ENCODE results near the gene MOXD1. TPM values are rescaled to one million over a fixed set of nuclear protein-coding genes. Genes with fewer than 3 reads are reported as not detected.

The MOXD1 gene
- total and polyA plus RNA-seq, 2 of the 8 experiments (the other 6 are each of a cell fraction or from before 2014, with no cell fraction given): 1.6 to 3.5 TPM

- TF ChIP-seq MAFK (IDR thresholded peaks at IDR 0.05; ENCODE audit: low read depth, low read length) (no peak), EGR1 (IDR thresholded peaks at IDR 0.05; ENCODE audit: borderline replicate concordance, low read depth, low read length) (no peak), KDM1A (IDR thresholded peaks at IDR 0.05; ENCODE audit: borderline replicate concordance, low read length) (no peak), NRF1 (IDR thresholded peaks at IDR 0.05; ENCODE audit: low read depth, low read length) (no peak), POLR2AphosphoS5 (IDR thresholded peaks at IDR 0.05; ENCODE audit: low read depth, low read length) (no peak), POU5F1 (IDR thresholded peaks at IDR 0.05; ENCODE audit: low read depth, low read length) (no peak)
- TF ChIP-seq, protein P1, sequence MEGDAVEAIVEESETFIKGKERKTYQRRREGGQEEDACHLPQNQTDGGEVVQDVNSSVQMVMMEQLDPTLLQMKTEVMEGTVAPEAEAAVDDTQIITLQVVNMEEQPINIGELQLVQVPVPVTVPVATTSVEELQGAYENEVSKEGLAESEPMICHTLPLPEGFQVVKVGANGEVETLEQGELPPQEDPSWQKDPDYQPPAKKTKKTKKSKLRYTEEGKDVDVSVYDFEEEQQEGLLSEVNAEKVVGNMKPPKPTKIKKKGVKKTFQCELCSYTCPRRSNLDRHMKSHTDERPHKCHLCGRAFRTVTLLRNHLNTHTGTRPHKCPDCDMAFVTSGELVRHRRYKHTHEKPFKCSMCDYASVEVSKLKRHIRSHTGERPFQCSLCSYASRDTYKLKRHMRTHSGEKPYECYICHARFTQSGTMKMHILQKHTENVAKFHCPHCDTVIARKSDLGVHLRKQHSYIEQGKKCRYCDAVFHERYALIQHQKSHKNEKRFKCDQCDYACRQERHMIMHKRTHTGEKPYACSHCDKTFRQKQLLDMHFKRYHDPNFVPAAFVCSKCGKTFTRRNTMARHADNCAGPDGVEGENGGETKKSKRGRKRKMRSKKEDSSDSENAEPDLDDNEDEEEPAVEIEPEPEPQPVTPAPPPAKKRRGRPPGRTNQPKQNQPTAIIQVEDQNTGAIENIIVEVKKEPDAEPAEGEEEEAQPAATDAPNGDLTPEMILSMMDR (IDR thresholded peaks at IDR 0.05; ENCODE audit: control extremely low read depth in 1 of 3, insufficient read depth in 1 of 3, low read depth in 1 of 3, low read length in 3 of 3): no peak
Measured at GRCh38 chr6:132361101-132361500, 40.2 kb downstream of the MOXD1 start (continued).
